ENCODE measurements around the gene CTIF.

Gene CTIF

GRCh38 chr18:48575301-48575657 is 36.4 kb downstream of the CTIF start:
- no peak for DNase-seq (ENCODE audit: low spot score)
- TF ChIP-seq CTCF (IDR thresholded peaks at IDR 0.05; ENCODE audit: extremely low read depth, missing control alignments): no peak

- TF ChIP-seq CTCF (IDR thresholded peaks at IDR 0.05; ENCODE audit: extremely low read depth, missing control alignments): no peak
- DNase-seq (ENCODE audit: low spot score): no peak
Measured at GRCh38 chr18:48575658-48576456, 37.0 kb downstream of the CTIF start.

- no peak for TF ChIP-seq CTCF (IDR thresholded peaks at IDR 0.05; ENCODE audit: extremely low read depth, missing control alignments)
- no peak for DNase-seq (ENCODE audit: low spot score)
Measured at GRCh38 chr18:48576457-48576771, 37.6 kb downstream of the CTIF start.

GRCh38 chr18:48577478-48578190 is 38.8 kb downstream of the CTIF start:
- DNase-seq (ENCODE audit: low spot score): no peak
- no peak for TF ChIP-seq CTCF (IDR thresholded peaks at IDR 0.05; ENCODE audit: extremely low read depth, missing control alignments)

- no peak for DNase-seq (ENCODE audit: low spot score)
- no peak for TF ChIP-seq CTCF (IDR thresholded peaks at IDR 0.05; ENCODE audit: extremely low read depth, missing control alignments)
Measured at GRCh38 chr18:48578289-48578688, 39.5 kb downstream of the CTIF start.

GRCh38 chr18:48580066-48580465 is 41.2 kb downstream of the CTIF start:
- TF ChIP-seq CTCF (IDR thresholded peaks at IDR 0.05; ENCODE audit: extremely low read depth, missing control alignments): no peak
- no peak for DNase-seq (ENCODE audit: low spot score)

- no peak for DNase-seq (ENCODE audit: low spot score)
- no peak for TF ChIP-seq CTCF (IDR thresholded peaks at IDR 0.05; ENCODE audit: extremely low read depth, missing control alignments)
Measured at GRCh38 chr18:48580782-48581181, 42.0 kb downstream of the CTIF start.
